Activated CD8-positive, alpha-beta memory T cell treated with anti-CD3 and anti-CD28 coated beads, Interleukin-2, amount 50 U/mL, for 24 hours (primary cell): ENCODE data around the gene ERICH2.
A peak's percentile ranks its signal among the peaks of the same experiment; 100 is the strongest.

Experiments used
- DNase-seq: peaks from one replicate; pipeline ENCODE4 v3.0.0-alpha.2; 2020; ENCODE audit errors: extremely low read depth

Gene ERICH2

GRCh38 chr2:170762760-170763159 is 7.4 kb upstream of the ERICH2 start:
- no peak for DNase-seq

GRCh38 chr2:170763232-170763631 is 6.9 kb upstream of the ERICH2 start:
- no peak for DNase-seq

- DNase-seq, result no peak
Observed at GRCh38 chr2:170764880-170765261, 5.3 kb upstream of the ERICH2 start.

DNA sequence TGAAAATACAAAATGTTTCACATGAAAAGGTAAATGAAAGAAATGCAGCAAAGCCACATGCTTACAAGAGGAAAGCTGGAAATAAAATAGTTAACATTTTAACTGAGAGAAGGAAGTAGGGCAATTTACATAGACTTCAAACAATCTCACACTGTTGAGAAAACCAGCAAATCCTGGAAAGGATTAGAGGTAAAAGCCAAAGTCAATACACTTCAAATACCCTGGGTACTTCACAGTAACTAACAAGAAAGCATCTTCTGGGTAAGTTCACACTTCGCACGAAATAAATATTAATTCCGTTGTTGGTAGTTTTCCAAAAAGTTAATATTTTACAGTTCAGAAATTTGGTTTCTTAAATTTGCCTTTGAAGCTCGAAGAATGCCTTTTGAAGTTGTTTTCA is 3.5 kb upstream of the ERICH2 start:
- DNase-seq, result no peak

DNA sequence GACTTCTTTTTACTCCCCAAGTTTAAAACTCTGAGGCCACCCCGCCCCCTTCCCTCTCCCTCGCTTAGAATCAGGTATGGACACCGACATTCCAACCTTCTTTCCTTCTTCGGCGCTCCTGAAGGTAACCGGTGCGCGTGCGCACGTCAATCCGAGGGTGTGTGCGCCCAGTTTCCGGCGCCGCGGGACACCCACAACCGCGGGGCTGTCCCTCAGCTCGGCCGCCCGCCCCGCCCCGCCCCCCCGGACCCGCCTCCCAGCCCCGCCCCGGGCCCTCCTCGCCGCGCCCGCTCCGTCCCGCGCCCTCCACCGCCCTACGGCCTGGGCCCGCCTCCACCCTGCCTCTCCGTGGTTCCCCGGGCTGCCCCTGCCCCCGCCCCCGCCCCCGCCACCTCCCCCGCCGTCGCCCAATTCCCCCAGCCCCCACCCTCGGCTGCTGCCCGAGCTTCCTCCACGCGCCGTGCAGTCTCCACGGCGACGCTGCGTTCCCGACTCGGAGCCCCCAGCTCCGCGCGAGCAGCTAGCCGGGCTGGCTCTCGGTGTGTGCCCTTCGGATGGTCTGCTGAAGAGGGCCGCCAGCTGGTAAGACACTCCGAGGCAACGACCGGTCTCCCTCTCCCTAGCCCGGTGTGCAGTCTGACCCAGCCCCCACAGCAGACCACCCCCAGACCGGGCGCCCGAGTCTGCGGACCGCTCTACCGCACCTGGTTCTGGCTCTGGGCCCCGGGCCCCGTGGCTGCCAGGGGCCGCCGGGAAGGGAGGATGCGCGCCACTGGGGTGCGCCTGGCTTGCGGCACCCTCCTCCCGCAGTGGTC is 635 bp downstream of the ERICH2 start:
- peak; percentile 17 for DNase-seq

- DNase-seq, result no peak
Observed at GRCh38 chr2:170771421-170771937, 1.3 kb downstream of the ERICH2 start.

GRCh38 chr2:170772295-170772694 is 2.1 kb downstream of the ERICH2 start:
- no peak for DNase-seq

- no peak for DNase-seq
Observed at GRCh38 chr2:170774074-170774473, 3.9 kb downstream of the ERICH2 start.

- no peak for DNase-seq
Observed at GRCh38 chr2:170778900-170779299, 8.7 kb downstream of the ERICH2 start.

DNA sequence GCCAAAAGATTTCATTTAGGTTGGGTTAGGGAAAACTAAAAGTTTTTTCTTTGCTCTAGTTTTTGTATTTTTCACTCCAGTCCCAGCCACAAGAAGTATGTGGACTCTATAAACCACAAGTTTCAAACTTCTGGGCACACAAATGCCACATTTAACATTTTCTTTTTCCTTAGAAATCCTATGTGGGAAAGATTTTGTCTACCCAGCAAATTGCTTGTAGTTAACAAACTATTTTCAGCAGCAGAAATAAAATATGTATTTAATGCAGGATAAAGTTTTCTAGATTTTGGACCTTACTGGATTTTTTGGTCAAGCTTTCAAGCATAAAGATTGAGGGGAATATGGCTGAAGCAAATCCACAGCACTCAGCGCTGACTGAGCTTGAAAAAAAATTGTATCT is 9.1 kb downstream of the ERICH2 start:
- DNase-seq, result no peak

- DNase-seq, result no peak
Observed at GRCh38 chr2:170782673-170783072, 12.5 kb downstream of the ERICH2 start.

DNA sequence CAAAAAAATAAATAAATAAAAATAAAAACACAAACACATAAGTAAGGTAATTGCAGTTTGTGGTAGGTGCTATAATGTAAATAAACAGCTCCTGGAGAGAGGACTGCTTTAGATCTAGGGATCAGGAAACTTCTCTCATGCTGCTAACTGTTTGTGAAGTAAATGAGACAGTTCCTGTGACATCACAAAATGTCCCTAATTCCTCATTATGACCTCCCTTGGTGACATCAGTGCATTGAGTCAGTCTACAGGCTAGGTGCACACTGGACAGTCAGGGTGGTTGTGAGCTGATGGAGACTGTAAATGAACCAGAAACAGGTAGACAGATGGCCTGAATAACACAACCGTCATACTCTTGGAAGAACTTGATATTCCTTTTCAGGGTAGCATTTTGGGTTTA is 13.4 kb downstream of the ERICH2 start:
- DNase-seq, result no peak

- DNase-seq, result no peak
Observed at GRCh38 chr2:170798996-170799395, 28.8 kb downstream of the ERICH2 start.

DNA sequence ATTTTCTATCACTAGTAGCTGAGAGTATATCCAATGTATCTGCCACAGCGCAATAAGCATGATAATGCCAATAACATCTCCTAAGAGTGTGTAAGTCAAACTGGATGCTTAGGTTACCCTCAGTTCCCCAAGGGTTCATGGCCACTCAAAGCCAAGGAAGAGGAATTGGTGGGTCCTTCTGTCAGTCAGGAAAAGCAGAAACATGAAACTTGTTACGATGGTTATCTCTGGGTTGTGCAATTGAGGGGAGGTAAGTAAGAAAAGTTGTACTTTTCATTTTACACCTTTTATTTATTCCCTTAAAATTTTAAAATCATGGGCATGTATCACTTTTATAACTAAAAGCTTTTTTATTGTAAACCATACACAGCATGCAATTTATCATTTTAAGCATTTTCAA is 36.4 kb downstream of the ERICH2 start:
- no peak for DNase-seq

GRCh38 chr2:170812710-170813600 is 42.8 kb downstream of the ERICH2 start:
- DNase-seq, result no peak

DNA sequence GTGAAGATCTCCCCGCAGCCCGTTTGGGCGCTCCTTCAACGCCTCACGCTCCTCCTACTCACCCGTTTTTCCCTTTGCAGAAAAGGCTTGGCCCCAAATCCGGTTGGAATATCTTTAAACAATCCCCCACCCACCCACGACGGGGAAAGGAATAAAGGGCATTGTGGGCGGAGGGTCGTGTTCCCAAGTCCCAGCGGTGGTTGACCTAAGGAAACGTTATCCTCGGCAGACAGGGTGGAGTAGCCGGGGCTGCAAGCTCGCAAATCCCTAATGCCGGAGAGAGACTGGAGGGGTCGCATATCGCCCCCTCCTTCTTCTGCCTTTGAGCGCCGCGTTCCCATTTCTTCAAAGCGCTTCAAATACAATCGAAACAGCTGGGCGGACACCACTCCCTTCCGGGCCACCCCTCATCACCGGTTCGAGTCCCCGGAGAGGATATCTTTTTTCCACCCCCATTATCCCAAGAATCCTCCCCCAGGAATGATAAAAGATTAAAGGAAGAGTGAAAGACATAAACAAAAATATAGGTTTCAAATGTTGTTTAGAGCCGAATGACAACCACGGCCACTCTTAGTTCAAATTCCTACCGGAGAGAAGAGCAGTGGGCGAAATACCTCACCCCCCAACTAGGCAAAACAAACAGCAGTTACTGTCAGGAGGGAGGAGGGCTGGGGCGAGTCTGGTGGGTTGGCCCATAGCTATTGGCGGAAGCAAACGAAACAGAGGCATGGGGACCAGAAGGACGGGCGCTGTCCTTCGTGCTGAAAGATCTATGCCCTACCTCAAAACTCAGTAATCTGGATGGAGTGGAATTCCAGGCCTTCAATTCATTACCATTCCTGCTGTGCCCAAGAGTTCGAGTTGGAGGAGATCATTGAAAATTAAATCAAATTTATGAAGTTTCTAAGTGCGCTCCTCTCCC is 43.7 kb downstream of the ERICH2 start:
- DNase-seq, result no peak

DNA sequence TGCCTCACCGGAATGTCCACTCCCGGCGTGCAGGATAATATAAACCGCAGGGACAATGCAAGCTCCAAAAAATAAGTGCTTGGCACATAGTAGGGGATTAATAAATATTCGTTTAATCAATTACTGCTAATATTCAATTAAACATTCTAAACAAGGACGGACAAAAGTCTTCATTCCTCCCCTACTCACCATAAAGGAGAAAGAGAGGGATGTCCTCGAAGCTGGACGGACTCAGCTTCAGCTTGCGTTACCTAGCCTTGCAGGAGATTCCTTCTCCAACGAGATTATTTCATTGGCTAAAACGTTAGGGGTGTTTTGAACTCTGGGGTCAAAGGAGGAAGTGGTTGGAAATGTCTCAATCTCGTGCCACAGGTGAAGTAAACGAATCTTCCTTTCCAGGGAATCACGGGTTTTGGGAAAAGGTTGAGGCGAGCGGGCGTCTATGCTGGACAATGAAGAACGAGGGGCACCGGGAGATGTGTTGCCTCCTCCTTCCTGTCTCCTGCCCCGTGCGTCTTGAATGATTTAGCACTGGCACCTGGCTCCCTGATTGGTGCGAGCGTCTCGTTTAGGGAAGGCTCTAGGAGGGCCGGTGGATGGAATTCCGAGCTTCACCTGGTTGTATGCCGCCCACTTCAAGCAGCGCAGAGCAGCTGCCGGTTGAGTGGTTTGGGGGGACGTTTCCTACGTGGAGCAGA is 44.5 kb downstream of the ERICH2 start:
- no peak for DNase-seq

- no peak for DNase-seq
Observed at GRCh38 chr2:170815311-170815710, 45.1 kb downstream of the ERICH2 start.

GRCh38 chr2:170815746-170816503 is 45.7 kb downstream of the ERICH2 start:
- DNase-seq, result peak; percentile 27

DNA sequence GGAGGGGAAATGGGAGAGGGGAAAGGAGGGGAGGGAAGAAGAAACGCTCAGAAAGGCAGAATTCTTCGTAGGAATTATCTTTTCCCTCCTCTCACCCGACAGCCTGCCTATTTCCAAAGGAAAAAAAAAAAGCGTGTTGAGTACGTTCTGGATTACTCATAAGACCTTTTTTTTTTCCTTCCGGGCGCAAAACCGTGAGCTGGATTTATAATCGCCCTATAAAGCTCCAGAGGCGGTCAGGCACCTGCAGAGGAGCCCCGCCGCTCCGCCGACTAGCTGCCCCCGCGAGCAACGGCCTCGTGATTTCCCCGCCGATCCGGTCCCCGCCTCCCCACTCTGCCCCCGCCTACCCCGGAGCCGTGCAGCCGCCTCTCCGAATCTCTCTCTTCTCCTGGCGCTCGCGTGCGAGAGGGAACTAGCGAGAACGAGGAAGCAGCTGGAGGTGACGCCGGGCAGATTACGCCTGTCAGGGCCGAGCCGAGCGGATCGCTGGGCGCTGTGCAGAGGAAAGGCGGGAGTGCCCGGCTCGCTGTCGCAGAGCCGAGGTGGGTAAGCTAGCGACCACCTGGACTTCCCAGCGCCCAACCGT is 46.4 kb downstream of the ERICH2 start, which contains the start of gene GAD1:
Gene GAD1, plus strand, starts transcription at position 384 of the 589 bp plus-strand sequence. CDS start 1,705 bp downstream, outside the sequence.
- DNase-seq, result peak; percentile 6
